ENCODE measurements around the gene ZNF302. TPM values are rescaled to one million over a fixed set of nuclear protein-coding genes. Genes with fewer than 3 reads are reported as not detected.

The ZNF302 gene
- total RNA-seq, 1 experiment from 2014 or later, result 4.3 TPM

Other genes with a start within 250 kb of the ZNF302 start
- gene UBA2, start 249.3 kb upstream of the ZNF302 start, total RNA-seq (2014; rRNA removed; shearing (Covaris generic); ENCODE audit: low replicate concordance), result 298 and 359 TPM in 2 replicates
- 57.1 and 82.3 TPM in 2 replicates for gene WTIP, start 195.9 kb upstream of the ZNF302 start, total RNA-seq (2014; rRNA removed; shearing (Covaris generic); ENCODE audit: low replicate concordance)
- gene SCGB2B2, start 519 bp upstream of the ZNF302 start, total RNA-seq (2014; rRNA removed; shearing (Covaris generic); ENCODE audit: low replicate concordance), result not detected in 2 replicates
- 17.2 and 24.2 TPM in 2 replicates for gene ZNF181, start 56.6 kb downstream of the ZNF302 start, total RNA-seq (2014; rRNA removed; shearing (Covaris generic); ENCODE audit: low replicate concordance)
- gene ZNF599, start 95.5 kb downstream of the ZNF302 start, total RNA-seq (2014; rRNA removed; shearing (Covaris generic); ENCODE audit: low replicate concordance), result 4.9 and 12.3 TPM in 2 replicates
- gene ZNF30, start 249.2 kb downstream of the ZNF302 start, total RNA-seq (2014; rRNA removed; shearing (Covaris generic); ENCODE audit: low replicate concordance), result 2.1 and 4.2 TPM in 2 replicates